ACHN (cell line): ENCODE data around the gene EXOC2.

Experiments used
- DNase-seq: peaks from one replicate; pipeline ENCODE4 v3.0.0-alpha.2; 2015
- in situ Hi-C: cut with HindIII; loops from 2 replicates; pipeline ENCODE4 v1.10.0; 2017; ENCODE audit warnings: low sequenced_read_pairs, low pct_ligation_motif_present, low pct_unique_long_range_greater_than_20kb

EXOC2 gene

DNA sequence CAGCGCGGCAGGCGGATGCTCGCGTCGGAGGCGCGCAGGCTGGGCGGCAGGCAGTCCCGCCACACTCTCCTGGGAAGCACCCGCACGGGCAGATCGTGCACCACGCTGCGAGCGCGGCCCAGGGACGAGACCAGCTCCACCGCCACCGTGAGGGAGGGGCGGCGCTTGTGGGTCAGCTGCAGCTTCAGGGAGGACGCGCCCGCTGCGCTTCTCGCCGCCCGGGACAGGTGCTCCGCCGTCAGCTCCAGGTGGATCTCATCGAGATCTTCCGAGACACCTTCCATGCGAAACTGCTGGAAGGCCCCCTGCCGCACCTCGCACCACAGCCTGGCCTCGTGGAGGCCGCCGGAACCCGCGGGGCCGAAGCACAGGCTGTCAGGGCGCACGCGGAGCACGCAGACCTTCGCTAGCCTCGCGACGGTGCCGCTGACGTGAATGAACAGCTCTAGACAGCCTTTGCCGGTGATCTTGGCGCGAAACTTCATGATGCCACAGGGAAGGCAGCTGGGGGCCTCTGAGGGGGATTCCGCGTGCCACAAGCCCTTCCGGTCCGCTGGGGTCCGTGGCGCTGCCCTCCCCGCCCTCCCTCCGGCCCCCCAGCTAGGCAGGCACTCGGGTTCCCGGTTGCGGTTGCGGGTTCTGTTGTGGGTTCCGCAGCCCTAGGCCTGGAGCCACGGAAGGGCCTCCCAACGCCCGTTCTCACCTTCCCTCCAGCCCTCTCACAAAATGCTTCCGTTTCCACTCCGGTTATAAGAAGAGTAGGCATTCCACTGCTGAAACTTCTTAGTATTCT is 36.3 kb downstream of the EXOC2 start, which contains the start of gene HUS1B:
Gene HUS1B, minus strand, starts transcription at position 641 of the 793 bp plus-strand sequence. Its CDS starts 156 bp downstream, at position 485.
- in situ Hi-C loops: no loop called here
- DNase-seq: no peak

DNA sequence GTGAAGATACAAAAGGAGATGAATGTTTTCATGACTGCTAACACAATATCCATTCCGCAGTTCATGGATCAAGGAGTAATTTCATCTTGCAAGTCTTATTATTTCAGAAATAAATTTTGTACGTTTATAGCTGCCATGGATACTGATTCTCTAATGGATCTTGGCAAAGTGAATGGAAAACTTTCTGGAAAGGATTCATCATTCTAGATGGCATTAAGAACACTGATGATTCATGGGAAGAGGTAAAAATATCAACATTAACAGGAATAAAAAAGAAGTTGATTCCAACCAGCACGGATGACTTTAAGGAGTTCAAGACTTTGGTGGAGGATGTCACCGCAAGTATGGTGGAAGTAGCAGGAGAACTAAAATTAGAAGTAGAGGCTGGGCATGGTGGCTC is 38.8 kb downstream of the EXOC2 start:
- in situ Hi-C loops: no loop called here
- no peak for DNase-seq

- in situ Hi-C loops: no loop called here
These were observed 40.1 kb downstream of the EXOC2 start for GRCh38 chr6:652865-653264.

DNA sequence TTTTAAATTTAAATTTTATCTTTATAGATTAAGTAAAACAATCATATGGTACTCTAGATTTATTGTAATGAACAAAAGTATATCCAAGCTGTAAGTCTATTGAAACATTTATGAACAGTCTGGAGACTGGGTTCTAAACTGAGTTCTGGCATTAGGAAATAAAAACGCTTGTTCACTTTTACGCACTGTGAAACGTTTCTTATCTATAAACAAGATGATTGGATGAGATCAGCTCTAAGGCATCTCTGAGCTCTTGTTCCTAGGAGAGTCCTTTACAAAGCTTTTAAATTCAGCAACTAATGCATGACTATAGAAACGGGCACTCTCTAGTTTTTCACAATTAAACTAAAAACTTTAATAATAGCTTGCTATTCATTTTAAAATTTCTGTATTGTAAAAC is 42.8 kb downstream of the EXOC2 start:
- in situ Hi-C loops: no loop called here
- no peak for DNase-seq

More at GRCh38 chr6:652865-653264, 40.1 kb downstream of the EXOC2 start:
- DNase-seq: no peak

- in situ Hi-C loops: no loop called here
- no peak for DNase-seq
These were observed 50.1 kb downstream of the EXOC2 start for GRCh38 chr6:642805-643204.

DNA sequence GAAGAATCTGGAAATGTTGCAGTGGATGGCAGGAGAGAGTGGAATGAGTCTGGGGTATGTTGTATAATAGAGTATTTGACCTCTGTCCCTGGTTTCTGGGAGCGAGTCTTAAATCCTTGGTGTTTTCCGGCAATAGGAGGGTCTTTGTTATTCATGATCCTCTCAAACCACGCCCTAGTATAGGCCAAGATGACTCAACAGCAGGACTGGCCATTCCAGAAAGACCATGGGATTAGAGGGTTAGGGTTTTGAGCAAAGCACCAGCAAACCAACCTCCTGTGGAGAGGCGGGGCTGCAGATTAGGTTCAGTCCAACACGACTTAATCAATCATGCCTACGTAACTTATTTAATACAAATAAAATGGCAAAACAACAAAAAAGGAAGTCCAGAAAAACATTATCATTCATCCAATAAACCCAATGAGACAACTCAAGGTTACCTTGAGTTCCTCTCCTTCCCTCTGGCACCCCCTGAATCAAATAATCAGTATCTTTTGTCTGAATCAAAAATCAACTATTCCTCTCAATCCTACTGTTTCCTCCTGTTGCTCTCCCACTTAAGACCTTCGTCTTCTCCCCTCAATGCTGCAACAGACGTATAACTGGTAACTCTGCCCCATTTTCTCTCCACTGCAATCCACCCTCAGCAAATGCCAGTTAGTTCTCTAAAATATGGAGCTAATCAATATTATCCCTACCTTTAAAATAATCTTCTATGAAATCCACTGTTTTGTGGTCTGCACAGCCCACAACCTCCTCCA is 51.5 kb downstream of the EXOC2 start:
- in situ Hi-C loops: no loop called here
- DNase-seq: no peak

DNA sequence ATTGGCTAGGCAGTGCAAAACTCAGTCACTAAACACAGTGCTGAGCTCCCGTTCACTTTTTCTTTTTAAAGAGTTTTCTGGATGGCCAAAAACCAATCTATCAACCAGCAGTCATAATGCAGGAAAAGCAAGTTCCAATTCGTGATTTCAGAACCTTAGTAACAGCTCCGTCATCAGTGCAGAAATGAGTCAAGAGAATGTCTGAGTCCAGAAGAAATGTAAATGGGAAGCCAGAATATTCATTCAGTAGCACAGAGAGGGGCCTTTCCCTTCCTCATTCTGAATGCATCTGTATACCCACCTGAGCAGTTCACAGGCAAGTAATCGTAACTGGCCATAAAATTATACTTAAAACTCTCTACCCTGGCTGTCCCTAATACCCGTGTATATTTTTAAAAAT is 56.5 kb downstream of the EXOC2 start:
- in situ Hi-C loops: no loop called here
- no peak for DNase-seq

- in situ Hi-C loops: no loop called here
- no peak for DNase-seq
These were observed 57.7 kb downstream of the EXOC2 start for GRCh38 chr6:635233-635632.

DNA sequence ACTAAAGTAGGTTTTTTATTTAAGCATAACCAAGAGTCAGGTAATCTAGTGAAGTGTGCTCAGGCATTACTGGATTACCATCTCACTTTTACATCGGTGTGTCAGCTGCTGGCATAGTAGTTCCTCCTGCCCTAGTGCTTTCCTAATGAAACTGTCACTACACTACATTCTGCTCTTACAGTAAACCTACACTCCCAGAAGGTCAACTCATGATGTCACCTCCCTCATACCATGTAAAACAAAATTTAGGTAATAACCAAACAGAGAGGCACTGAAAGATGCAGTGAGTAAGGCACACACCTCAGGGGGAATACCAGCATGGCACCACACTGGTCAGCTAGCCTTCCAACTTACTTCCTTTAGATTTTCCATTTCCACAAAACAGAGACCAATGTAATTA is 59.3 kb downstream of the EXOC2 start:
- no peak for DNase-seq
- in situ Hi-C loops: no loop called here

DNA sequence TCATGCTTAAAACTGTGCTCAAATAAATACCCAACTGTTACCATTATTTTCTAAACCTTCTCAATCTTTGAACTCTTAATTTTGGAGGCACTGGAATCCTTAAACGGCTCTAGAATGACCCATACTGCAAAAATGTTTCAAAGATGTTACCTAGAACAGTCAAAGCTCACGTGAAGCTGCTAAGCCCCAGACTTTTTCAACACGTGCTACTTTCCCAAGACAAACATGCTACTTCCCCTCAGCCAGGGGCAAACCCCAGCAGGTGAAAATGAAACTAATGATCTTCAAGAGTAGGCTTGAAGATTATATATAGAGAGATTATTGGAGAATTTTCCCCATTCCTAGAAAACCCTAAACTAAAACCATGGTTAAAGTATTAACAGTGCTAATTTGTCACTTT is 64.2 kb downstream of the EXOC2 start:
- in situ Hi-C loops: no loop called here
- no peak for DNase-seq

- DNase-seq: peak; percentile 77
- in situ Hi-C loops: no loop called here
These were observed 66.7 kb downstream of the EXOC2 start for GRCh38 chr6:626236-626635.

DNA sequence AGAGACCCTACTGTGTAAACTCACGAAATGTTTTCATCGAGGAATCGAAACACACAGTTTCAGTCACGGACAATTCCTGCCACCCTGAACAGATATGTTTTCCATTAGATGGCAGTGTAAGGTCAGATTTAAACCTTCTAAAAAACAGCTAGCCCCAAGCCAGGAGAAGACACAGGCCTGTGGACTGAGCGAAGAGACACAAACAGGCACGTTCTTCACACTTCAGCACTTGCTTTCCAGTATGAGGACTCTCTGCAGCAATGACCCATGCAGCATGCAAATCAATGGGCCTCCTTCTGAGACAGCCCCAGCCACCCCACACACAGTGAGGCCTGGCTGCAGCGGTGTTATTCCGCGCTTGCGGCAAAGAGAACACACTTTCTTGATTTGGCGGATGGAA is 68.0 kb downstream of the EXOC2 start:
- peak; percentile 27 for DNase-seq
- in situ Hi-C loops: no loop called here

DNA sequence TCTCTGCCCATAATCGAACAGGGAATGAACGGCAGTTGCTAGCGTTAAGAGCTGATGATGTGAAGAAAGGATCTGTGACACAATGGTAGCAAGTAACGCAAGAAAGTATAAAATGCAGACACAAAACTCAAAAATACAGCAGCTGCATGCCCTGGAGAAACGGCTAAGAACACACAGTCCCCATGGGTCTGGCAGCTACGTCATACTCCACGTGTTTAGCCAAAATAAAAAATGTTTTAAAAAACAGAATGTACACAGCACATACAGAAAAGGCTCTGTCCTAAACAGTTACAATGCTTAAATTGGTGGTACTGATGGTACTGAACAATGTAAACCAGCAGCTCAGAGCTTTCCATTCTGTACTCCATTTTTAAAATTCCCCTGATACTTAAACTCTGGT is 70.5 kb downstream of the EXOC2 start:
- in situ Hi-C loops: no loop called here
- no peak for DNase-seq

GRCh38 chr6:621931-622330 is 71.0 kb downstream of the EXOC2 start:
- DNase-seq: no peak
- in situ Hi-C loops: no loop called here

DNA sequence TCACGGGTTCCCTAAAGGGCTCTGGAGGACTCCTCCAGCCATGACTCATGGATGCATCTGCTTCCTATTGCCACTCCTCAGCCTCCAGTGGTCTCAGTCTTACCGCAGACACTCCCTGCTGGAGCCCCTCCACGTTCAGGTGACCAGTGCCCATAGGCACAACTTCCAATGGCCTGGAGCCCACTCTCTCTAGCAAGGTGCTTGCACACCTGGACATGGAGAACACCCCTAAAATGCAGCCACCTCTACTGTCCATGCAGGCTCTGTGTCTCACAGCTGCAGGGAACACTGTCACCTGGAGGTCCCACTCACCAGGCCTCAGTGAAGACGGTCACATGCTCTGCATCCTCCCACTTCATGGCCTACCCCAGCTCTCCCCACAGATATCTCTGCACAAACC is 72.0 kb downstream of the EXOC2 start:
- DNase-seq: no peak
- in situ Hi-C loops: no loop called here

DNA sequence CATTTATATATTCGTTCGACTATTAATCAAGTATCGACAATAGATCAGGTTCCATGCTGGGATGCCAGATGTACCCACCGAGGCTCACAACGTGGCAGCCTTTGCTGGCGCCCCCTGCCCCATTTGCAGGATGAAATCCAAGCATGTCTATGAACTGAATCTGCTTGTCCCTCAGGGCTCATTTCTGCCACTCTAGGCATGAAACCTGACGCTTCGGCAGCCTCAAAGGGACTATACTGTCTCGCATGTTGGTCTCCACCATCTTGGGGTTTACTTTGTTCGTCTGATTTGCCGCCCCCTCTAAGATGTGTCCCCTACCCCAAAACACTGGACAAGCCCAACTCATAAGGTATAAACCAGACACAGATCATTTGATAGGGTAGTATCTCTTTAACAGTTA is 72.8 kb downstream of the EXOC2 start:
- DNase-seq: no peak
- in situ Hi-C loops: no loop called here

DNA sequence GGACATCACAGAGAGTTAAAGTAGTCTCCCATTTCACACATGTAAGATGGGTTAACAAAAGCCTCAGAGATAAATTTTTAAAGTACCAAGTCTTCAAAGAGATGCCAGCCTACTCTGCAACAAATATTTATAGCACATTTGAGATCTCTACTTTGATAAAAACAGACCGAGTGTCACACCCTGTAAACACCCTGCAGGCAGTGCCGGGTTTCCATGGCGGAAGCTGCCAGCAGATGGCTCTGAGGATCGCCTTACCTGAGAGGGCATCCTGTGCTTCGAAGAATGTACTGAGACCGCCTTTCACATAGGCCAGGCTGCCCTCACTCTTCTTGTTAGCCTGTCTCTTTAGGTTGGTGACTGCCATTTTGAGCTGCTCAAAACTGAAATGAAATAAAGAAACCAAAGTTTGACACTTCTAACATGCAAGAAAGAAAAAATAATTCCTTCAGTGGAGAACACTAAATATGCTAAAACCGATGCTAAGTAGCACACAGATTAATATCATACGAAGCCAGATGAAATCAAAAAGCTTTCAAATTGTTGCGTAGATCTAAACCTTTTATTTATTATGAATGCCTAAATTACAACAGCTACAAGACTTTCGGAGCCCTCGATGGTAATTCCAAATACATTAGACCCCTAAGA is 75.4 kb downstream of the EXOC2 start:
- in situ Hi-C loops: no loop called here
- DNase-seq: no peak

- DNase-seq: no peak
- in situ Hi-C loops: no loop called here
These were observed 79.0 kb downstream of the EXOC2 start for GRCh38 chr6:613981-614380.

GRCh38 chr6:611928-612327 is 81.0 kb downstream of the EXOC2 start:
- no peak for DNase-seq
- in situ Hi-C loops: no loop called here
